Left cardiac atrium (tissue), 4 donors: ENCODE results near the gene KRT8. TPM values are rescaled to one million over a fixed set of nuclear protein-coding genes. Genes with fewer than 3 reads are reported as not detected.

Experiments
- ATAC-seq, 2 donors: fragments of 200-7000 bp; cut with Tn5 transposase; one replicate each; pipeline ENCODE4 v1.9.1; 2020; ENCODE audit warnings: mild to moderate bottlenecking in 2 of 2, moderate library complexity in 2 of 2
- DNase-seq: peaks from one replicate; pipeline ENCODE4 v3.0.0-alpha.2; 2020
- intact Hi-C, 2 donors: fragments of 100-400 bp; cut with DNase I; formaldehyde crosslinking; loops; one replicate each; pipeline versions ENCODE4 v1.14.1 to v1.15.1; 2022 to 2023
- total RNA-seq, 2 donors: library from RNA; stranded (reverse); fragmentation: NEBNext Ultra II Directional; extraction: Animal tissue kit (Norgen Biotek cat#: 25700); gene quantifications; one replicate each; pipeline ENCODE4 v1.2.1, GENCODE V29; 2021
- donor health status: DM: no; HTN: yes; CAD: no.
- donor health status: DM: no; HTN: yes; CAD: no; lungs with severe emphysema.
- donor health status: DM: yes; HTN: yes; CAD: no.
- donor health status: Dilated cardiomyopathy.

The KRT8 gene
- total RNA-seq, 2 donors from 2014 or later = 194 to 233 TPM

- intact Hi-C loops = loop anchor here (2.0 to 5.0 kb wide), 5 partner anchors 297 to 723 kb away; no protein-coding TSS in a partner anchor
- peak; percentile 80 for DNase-seq
- peak; percentile 88 for ATAC-seq
Measured at GRCh38 chr12:52879394-52880351, 25.2 kb downstream of the KRT8 start.

- DNase-seq = no peak
- ATAC-seq = no peak
- intact Hi-C loops = loop anchor here (2.0 to 5.0 kb wide), 2 partner anchors 296 to 486 kb away; no protein-coding TSS in a partner anchor
Measured at GRCh38 chr12:52878507-52879393, 26.1 kb downstream of the KRT8 start.

- intact Hi-C loops = loop anchor here in 1 of 2 donors (5.0 kb wide), 1 partner anchor 485 kb away; no protein-coding TSS in a partner anchor
- DNase-seq (no peak), ATAC-seq (no peak)
Measured at GRCh38 chr12:52877242-52877641, 27.6 kb downstream of the KRT8 start.

DNA sequence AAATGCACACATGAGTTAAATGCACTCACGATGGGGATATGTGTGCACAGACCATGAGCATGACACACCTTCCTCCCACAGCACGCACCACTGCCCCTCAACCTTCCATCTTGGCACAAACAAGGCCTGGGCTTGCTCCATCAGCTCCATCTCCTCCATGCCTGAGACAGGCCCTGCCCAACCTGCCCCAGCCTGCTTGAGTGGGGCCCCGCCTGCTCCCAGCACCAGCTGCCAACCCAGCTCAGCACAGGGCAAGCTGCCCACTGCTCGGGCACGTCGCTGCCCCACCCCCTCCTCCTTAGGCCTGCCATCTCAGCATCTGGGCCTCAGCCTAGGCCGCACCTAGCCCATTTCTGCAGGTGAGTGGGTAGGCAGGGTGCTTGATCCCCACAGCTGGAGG is 28.5 kb downstream of the KRT8 start:
- ATAC-seq (peak in 1 of 2 donors; percentile 20), DNase-seq (no peak)
- intact Hi-C loops = loop anchor here in 1 of 2 donors (5.0 kb wide), 1 partner anchor 484 kb away; no protein-coding TSS in a partner anchor

DNA sequence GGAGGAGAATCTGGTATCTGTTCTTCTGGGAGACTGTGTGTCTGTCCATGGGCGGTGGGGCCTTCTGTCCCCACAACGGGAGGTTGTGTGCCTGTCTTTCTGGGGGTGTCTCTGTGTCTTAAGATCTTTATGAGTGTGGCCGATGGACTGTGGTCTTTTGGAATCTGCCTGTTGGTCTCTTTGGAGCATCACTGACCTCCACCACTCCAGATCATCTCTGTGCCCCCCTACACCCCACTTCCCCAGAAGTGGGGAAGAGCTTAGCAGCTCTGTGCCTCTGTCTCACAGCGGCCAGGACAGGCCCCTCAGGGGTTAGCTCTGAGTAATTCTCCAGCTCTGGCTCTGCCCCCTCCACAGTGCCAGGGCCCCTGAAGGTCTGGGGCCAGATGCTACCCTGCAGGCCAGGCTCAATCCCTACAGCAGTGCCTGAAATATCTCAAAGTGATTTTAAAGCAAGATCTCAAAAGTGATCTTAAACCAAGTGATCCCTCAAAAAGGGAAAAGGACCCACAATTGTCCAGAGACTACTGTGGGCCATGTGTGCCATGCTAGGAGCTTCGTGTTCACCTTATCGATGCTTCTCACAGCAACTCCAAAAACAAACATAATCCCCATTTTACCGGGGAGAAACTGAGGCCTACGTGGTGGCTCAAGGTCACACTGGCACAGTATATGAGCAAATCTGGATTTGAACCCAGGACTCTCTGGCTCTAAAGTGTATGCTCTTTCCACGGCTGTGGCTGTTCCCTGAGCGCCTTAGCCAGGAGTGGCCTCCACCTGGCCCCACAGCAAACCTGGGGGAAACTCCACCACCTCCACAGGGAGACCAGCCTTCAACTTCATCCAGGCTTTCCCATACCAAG is 30.1 kb downstream of the KRT8 start:
- ATAC-seq (no peak), DNase-seq (no peak)
- intact Hi-C loops = loop anchor here (5.0 kb wide), 2 partner anchors 483 to 718 kb away; no protein-coding TSS in a partner anchor

DNA sequence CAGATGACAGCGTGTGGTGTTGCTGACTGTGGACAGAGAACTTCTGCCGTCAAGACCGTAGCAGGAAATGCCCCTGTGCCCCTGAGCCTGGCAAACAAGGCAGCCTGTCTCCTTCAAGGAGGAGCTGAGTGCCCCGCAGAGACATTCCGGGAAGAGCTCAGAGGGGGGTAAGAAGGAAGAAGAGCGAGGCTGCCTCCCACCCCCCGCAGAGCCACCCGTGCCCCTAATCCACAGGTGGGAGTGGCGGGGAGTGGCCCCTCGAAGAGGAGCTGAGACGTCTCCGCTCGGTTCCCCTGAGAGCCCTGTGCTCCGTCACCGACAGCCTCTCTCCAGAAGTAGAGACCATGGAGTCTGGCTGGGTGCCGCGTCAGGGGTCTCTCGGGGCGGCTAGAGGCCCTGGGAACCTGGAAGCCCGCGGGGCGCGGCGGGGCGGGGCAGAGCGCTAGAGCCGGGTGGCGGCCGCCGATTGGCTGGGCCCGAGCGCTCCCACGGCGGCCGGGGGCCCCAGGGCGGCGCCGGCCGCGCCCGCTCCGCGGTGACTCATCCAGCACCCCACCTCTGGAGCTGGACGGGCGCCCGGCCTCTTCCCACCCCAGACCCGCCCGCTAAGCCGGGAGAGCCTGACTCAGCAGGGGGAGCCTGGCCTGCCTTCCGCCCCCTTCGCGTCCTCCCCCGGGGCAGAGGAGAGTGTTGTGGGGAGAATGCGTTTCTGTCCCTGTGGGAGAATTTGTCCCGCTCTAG is 30.9 kb downstream of the KRT8 start:
- intact Hi-C loops = loop anchor here in 1 of 2 donors (5.0 kb wide), 1 partner anchor 717 kb away; no protein-coding TSS in a partner anchor
- peak; percentile 91 for DNase-seq
- peak; percentile 89 to 92 for ATAC-seq

DNA sequence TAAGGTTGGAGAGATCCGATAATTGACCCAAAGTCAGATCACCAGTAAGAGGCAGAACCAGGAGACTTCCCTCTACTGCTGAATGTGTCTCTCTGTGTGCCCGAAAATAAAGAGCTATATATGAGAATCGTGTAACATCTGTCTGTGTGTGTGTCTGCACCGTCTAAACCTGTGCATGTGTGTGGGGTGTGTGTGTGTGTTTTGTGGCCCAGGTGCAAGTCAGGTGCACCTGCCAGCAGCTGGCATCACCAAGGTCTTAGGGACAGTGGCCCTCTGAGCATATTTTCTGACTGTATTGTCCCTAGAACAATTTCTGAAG is 31.4 kb downstream of the KRT8 start:
- intact Hi-C loops = loop anchor here in 1 of 2 donors (5.0 kb wide), 1 partner anchor 716 kb away; no protein-coding TSS in a partner anchor
- DNase-seq = no peak
- ATAC-seq = no peak

- DNase-seq (no peak), ATAC-seq (no peak)
- intact Hi-C loops = loop anchor here in 1 of 2 donors (5.0 kb wide), 1 partner anchor 716 kb away; no protein-coding TSS in a partner anchor
Measured at GRCh38 chr12:52872644-52873389, 32.1 kb downstream of the KRT8 start.

DNA sequence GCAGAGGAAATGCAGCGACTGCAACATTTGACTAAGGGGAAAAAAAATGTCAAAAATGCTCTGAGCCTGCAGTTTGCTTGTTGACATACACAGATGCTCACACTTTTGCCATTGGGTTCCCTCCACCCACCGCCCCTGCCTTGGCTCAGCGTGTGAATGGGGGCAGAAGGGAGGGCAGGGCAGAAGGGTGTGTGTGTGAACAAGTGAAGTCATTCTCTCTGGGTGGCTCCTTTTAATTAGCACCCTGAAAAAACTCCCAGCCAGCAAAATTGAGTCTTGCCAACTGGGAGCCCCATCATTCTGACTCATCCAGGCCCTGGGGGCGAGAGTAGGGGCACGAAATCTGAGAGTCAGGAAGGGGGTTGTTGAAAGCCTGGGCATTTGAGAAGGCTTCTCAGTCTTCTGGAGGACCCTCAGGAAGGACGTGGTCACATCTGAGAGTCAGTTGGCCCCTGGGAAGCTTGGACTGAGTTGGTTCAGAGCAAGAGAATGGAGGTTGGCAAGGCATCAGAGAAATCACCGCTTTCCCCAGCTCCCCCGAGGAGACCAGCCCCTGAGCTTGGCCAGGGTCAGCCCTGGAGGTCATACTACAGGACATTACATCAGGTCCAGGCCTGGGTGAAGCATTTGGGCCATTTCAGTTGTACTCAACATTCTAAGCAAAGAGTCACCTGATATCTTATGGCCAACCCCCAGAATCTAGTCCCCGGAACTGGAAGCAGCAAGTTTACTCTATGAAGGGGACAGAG is 33.4 kb downstream of the KRT8 start:
- DNase-seq (peak; percentile 40), ATAC-seq (peak in 1 of 2 donors; percentile 23)
- intact Hi-C loops = loop anchor here (2.0 to 5.0 kb wide), 2 partner anchors 289 to 714 kb away; no protein-coding TSS in a partner anchor

GRCh38 chr12:52870361-52871290 is 34.2 kb downstream of the KRT8 start:
- peak in 1 of 2 donors; percentile 10 for ATAC-seq
- DNase-seq = peak; percentile 60
- intact Hi-C loops = loop anchor here (2.0 to 5.0 kb wide), 2 partner anchors 288 to 713 kb away; no protein-coding TSS in a partner anchor

GRCh38 chr12:52867642-52868041 is 37.2 kb downstream of the KRT8 start:
- DNase-seq (peak; percentile 83), ATAC-seq (peak; percentile 48 to 72)
- intact Hi-C loops = loop anchor here in 1 of 2 donors (5.0 kb wide), 2 partner anchors 200 to 490 kb away; no protein-coding TSS in a partner anchor

- no peak for ATAC-seq
- intact Hi-C loops = loop anchor here in 1 of 2 donors (5.0 kb wide), 2 partner anchors 200 to 490 kb away; no protein-coding TSS in a partner anchor
- no peak for DNase-seq
Measured at GRCh38 chr12:52867152-52867551, 37.7 kb downstream of the KRT8 start.

DNA sequence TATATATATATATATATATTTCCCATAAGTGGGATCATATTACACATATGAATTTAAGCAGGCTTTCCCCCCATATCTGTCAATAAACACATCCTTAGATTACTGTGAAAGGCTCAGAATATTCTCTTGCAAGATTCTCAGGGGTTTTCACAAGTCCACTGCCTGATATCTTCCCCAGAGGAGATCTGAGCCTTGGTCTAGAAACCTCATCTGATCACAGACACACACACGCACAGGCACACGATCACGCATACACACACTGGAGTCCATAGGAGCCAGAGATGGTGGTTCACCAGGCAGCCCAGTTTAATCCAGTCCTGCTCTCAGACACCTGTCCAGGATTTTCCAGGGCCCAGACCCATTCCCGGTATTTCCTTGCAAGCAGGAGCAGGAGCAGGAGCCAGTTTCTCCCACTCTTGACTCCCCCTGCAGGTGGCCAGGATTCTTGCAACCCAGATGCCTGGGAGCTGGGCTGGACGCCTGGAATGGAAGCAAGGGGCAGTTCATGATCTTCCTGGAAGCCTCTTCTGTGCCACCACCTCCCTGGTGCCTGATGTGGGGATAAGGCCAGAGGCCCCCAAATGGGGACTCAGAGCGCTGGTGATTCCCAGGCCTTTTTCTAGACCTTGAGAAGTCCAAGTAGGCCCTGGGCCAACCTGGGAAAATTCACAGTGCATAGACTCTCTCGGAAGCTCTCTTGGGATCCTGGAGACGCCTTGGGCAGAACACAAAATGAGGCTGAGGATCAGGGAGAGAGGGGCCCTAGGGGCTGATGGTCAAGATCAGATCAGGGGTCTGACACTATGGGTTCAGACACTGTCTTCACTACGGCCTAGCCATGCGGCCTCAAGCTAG is 39.6 kb downstream of the KRT8 start:
- intact Hi-C loops = loop anchor here in 1 of 2 donors (5.0 kb wide), 2 partner anchors 198 to 488 kb away; no protein-coding TSS in a partner anchor
- peak; percentile 68 for DNase-seq

DNA sequence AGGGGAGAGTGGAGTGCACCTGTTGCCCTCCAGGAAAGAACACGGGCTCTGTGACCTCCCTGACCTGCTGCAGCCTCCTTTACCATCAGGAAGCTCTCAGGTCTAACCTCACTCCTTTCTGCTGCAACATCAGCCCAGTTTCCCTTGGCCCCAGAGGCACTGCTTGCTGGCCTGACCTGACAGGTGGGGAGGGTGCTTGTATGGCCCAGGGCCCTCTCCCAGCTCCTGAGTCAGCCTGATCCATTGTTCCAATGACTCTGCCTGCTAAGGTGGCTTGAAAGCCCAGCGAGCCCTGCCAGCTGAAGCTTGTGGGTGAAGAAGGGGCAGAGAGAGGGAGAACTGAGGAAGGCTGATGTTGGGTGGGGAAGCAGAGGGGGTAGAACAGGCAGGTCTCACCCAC is 42.9 kb downstream of the KRT8 start:
- no peak for ATAC-seq
- intact Hi-C loops = no loop called here
- no peak for DNase-seq

More for the DNA sequence above, 39.6 kb downstream of the KRT8 start:
- ATAC-seq = peak; percentile 65 to 70
